ENCODE data around the gene PRKRIP1.
"Not testable (repeated sequence)": the region's sequence is repeated elsewhere in the genome, so short reads cannot be mapped to it uniquely, and the experiment has no call there.

DNA sequence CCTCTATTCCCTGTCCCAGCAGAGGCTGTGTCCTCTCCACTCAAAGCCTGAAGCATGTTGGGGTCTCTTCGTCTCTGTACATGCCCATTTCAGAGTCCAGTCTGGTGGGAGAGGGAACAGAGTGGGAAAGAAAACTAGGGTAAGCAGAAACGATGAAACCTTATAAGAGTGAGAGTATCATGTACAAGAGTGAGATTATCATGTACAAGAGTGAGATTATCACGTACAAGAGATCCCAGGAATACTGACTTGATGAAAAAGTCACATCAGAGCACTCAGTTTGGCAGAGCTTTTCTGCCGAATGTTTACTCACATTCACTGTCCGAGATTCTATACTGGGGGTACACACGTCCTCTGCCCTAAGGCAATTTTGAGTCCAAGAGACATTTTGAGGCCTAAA lies 39.8 kb upstream of the PRKRIP1 start, which contains the start of gene SPDYE6:
- TF ChIP-seq, protein P1, sequence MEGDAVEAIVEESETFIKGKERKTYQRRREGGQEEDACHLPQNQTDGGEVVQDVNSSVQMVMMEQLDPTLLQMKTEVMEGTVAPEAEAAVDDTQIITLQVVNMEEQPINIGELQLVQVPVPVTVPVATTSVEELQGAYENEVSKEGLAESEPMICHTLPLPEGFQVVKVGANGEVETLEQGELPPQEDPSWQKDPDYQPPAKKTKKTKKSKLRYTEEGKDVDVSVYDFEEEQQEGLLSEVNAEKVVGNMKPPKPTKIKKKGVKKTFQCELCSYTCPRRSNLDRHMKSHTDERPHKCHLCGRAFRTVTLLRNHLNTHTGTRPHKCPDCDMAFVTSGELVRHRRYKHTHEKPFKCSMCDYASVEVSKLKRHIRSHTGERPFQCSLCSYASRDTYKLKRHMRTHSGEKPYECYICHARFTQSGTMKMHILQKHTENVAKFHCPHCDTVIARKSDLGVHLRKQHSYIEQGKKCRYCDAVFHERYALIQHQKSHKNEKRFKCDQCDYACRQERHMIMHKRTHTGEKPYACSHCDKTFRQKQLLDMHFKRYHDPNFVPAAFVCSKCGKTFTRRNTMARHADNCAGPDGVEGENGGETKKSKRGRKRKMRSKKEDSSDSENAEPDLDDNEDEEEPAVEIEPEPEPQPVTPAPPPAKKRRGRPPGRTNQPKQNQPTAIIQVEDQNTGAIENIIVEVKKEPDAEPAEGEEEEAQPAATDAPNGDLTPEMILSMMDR (IDR thresholded peaks at IDR 0.05; ENCODE audit: insufficient read depth, low read depth, low read length) = not testable (repeated sequence)
- TF ChIP-seq EZH2 (IDR thresholded peaks at IDR 0.05; ENCODE audit: insufficient read depth, low read length) = not testable (repeated sequence)

Measured in astrocyte (in vitro differentiated cells and primary cell).